ENCODE data around the gene KRTAP12-4. TPM values are rescaled to one million over a fixed set of nuclear protein-coding genes. Genes with fewer than 3 reads are reported as not detected.

The KRTAP12-4 gene
- total and polyA plus RNA-seq, 9 of the 15 experiments (the other 6 are each of a cell fraction or from before 2014, with no cell fraction given): not detected

- peak; percentile 80 for TF ChIP-seq MGA (IDR thresholded peaks at IDR 0.05)
- TF ChIP-seq BCL6 (CRISPR knock-in tag; IDR thresholded peaks at IDR 0.05): no peak
- no peak for TF ChIP-seq HLTF (IDR thresholded peaks at IDR 0.05)
- TF ChIP-seq MAZ (CRISPR knock-in tag; conservative IDR thresholded peaks at IDR 0.05 in 1 of 2, IDR thresholded peaks at IDR 0.05 in 1 of 2): 0 out of 4 replicates have a peak, but pooled peaks of 1 of the 2 experiments have one; percentile 23
- TF ChIP-seq KDM4B (IDR thresholded peaks at IDR 0.05; ENCODE audit: borderline replicate concordance in 2 of 2, low read depth in 1 of 2): no peak
- TF ChIP-seq RFX7 (CRISPR knock-in tag; IDR thresholded peaks at IDR 0.05): no peak
- peak; percentile 29; the same call in 1 of the 2 replicates for TF ChIP-seq ETV1 (tag; conservative IDR thresholded peaks at IDR 0.05; ENCODE audit: low read depth)
- TF ChIP-seq ZHX1 (conservative IDR thresholded peaks at IDR 0.05; ENCODE audit: low read length): no peak
- peak; percentile 81 for TF ChIP-seq BHLHE40 (IDR thresholded peaks at IDR 0.05; ENCODE audit: low read length)
- no peak for TF ChIP-seq TSC22D4 (tag; IDR thresholded peaks at IDR 0.05)
- TF ChIP-seq NR2C2 (CRISPR knock-in tag; IDR thresholded peaks at IDR 0.05): no peak
- TF ChIP-seq NR2C2 (tag; IDR thresholded peaks at IDR 0.05): peak; percentile 77
- no peak for TF ChIP-seq ZFX (CRISPR knock-in tag; IDR thresholded peaks at IDR 0.05)
These were observed 1.3 kb downstream of the KRTAP12-4 start (continued) for GRCh38 chr21:44653123-44653522.
